Stimulated activated CD4-positive, alpha-beta T cell treated with anti-CD3 and anti-CD28 coated beads, TNF-alpha, amount 100 ng/mL, for 48 hours (primary cell): Measurements from ENCODE around the gene PDK2.

ENCODE experiments used
- DNase-seq, 3 donors: peaks; one replicate each; pipeline ENCODE4 v3.0.0-alpha.2; 2020; ENCODE audit warnings: low read depth in 3 of 3

PDK2 gene

GRCh38 chr17:50117202-50118051, 22.3 kb downstream of the PDK2 start:
- peak; percentile 29 to 52 (median 45) for DNase-seq

DNA sequence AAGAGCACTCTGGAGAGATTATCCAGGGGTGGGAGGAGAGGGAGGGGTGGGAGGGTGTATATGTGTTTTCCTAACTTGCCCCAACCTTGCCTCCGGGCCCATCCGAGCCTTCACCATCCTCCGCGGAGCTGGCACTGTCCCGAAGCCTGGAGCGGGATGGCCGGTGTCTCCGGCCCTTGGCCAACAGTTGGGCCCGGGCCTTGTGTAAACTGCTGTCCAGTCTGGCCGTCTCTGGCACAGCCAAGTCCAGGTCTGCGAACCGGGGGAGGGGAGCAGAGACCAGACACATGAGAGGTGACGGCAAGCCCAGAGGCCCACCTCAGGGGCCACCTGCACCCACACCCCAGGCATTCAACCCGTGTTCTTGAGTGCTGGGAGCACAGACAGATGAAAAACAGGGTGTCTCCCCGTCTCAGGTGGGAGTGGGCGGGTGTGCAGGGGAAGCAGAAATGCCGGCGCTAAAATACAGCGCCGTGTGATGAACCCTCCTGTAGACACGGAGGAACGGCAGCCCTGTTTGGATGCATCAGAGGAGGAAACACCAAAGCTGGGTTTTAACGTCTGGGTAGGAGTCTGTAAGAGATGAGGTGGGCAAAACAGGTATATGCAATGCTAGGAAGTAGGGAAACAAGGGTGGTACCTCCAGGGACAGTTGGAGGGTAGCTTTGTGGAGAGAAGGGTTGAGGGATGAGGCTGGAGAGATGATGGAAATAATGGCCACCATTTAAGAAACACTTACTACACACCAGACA, 23.1 kb downstream of the PDK2 start:
- no peak for DNase-seq

GRCh38 chr17:50118828-50119218, 23.7 kb downstream of the PDK2 start:
- DNase-seq = no peak

DNA sequence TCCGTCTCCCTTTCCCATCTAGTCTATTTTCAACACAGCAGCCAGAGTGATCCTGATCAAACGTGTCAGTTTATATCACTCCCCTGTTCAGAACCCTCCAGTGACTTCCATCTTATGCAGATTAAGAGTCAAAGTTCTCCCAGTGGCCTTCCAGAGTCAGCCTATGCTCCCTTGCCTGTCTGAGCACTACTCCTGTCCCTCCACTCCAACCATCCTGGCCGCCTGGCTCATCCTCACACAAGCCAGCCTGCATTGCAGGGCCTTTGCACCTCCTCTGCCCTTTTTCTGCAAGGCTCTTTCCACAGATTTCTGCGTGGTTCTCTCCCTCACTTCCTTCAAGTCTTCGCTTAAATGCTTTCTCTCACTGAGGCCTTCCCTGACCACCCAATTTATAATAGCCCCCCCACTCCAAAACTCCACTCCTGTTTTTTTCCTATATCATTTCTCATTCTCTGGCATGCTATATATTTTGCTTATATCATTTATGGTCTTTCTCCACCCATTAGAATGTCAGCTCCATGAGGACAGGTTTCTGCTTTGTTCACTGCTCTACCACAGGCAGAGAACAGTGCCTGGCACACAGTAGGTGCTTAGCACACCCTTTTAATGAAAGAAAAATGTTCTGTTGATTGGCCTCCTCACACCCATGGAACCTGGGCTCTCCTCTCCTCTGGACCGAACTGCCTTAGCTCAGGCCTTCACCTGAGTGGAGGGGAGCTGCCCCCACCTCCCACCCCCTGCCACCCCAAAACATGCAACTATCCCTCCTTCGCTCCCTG, 25.5 kb downstream of the PDK2 start:
- DNase-seq = no peak

DNA sequence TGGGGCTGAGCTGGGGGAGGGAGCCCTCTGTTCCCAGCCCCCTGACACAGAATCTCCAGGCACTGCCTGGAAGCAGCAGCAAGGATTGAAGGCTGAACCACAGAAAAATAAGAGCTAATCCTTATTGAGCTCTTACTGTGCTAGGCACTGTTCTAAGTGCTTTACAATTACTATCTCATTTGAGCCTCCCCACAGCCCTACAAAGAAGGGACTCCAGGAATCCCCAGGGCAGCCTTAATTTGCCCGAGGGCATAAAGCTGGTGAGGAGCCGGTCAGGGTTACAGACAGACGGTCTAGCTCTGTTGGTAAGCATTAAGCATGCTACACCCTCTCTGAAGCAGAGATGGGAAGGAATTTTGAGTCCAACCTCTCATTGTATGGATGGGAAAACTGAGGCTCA, 27.8 kb downstream of the PDK2 start:
- no peak for DNase-seq

DNA sequence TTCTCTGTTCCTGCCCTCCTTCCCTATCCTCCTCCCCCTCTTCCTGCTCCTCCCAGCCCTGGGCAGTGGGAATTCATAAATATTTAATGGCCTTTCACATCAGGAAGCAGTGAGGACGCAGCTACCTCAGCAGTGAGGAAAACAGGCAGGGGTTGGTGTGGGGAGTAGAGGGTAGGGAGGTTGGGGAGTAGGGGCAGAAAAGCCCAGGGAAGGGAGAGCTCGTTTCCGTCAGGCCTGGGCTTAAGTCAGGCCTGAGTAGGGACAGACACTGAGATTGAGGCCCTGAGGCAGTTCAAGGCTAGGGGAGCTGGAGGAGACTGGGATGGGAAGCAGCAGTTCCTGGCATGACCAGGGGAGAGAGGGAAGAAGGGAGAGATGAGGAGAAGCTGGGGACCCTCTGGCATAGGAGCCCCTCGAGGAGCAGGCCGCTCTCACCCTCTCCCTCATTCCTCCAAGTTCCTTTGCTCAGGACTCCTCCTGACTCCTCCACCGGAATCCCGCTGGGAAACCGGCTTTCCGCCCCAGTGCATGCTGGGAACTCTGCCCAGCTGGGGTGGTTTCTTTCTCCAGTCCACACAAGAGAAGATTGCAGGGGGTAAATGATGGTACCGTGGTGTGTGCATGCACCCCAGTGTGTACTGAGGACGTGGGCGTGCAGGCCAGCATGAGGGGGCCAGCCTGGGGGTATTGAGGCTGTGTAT, 28.6 kb downstream of the PDK2 start:
- DNase-seq = no peak

GRCh38 chr17:50125420-50125997, 30.4 kb downstream of the PDK2 start:
- no peak for DNase-seq

- DNase-seq = no peak
These were observed 32.7 kb downstream of the PDK2 start for GRCh38 chr17:50127697-50128361.

- no peak for DNase-seq
These were observed 33.5 kb downstream of the PDK2 start for GRCh38 chr17:50128441-50129352.

DNA sequence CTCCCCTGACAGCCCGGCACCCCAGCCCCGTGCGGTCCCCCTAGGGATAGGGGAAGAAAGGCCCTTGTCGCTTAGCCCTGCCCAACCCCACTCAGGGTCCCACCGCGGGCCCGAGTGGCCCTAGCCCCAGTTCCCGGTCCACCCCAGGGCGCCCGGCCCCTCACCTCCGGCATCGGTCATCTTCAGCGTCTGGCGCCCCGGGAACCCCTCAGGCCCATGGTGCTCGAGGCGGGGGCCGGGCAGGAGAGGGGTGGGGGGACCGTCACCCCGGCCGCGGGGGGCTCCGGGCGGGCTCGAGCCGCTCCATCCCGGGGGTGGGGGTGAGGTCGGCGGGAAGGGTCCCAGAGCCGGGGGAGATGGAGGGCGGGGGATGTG, 34.2 kb downstream of the PDK2 start:
- DNase-seq = no peak

GRCh38 chr17:50129728-50130558, 34.8 kb downstream of the PDK2 start, which contains the start of gene SAMD14:
Gene SAMD14, minus strand, starts transcription at chr17:50130160. Its CDS starts 5,201 bp downstream, at chr17:50124959.
- peak in 1 of 3 donors; percentile 22 for DNase-seq

DNA sequence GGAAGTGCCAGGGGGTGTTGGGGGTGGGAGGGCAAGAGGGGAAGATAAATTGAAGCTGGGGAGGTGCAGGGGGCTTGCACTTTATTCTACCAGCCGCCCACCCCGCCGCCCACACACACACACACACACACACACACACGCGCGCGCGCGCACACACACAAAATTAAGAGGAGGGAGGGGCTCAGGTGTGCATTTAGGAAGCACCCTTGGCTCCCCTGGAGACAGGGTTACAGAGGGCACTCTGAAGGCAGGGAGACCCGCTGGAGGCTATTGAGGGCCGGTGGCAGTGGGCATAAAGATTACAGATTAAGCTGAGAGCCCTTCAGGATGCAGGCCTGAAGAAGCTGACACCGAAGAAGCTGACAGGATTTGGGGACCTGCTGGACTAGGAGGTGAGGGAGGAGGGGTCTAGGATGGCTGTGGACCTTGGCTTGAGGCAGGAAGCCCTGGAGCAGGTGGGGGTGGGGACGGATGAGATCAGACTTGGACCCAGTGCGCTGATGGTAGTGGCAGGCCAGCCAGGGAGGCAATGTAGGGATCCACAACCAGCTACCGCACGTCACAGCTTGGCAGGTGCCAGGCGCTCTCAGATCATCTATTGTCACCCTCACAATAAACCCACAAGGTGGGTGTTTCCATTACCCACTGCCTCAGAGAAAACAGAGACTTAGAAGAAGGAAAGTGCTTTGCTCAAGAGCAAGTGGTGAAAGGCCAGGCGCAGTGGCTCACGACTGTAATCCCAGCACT, 35.6 kb downstream of the PDK2 start:
- no peak for DNase-seq

GRCh38 chr17:50132104-50132794, 37.1 kb downstream of the PDK2 start:
- no peak for DNase-seq

DNA sequence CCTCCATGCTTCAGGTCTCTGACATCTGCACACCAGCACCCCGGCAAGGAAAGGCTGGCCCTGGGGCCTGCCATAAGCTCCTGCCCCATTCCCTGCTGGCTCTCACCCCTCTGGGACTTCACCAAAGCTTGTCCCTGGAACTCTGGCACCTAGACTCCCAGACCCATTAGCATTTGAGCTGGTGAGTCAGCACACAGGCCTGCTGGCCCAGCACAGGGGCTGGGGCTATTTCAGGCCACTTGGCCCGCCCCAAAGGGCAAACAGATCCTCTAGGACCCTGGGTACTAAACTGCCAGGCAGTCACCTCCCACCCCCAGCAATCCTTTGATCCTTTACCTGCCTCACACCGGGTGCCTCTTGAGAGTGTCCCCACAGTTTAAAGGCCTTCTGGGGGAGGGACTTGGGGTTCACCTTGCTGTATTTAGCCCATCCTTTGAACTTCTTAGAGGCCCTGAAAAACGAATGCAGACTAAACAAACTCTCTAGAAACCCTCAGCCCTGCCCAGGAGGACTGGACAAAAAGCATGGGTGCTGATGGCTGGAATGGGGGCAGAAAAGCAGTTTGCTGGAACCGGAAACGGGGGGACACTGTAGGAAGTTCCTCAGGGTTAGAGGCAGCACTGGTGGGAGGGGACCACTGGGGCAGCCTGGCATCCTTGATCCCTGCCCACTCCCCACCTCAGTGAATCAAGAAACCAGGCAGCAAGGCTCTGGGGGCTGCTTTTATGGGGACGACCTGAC, 38.0 kb downstream of the PDK2 start:
- no peak for DNase-seq

GRCh38 chr17:50133769-50134099, 38.6 kb downstream of the PDK2 start:
- no peak for DNase-seq

GRCh38 chr17:50134206-50135110, 39.3 kb downstream of the PDK2 start:
- DNase-seq = no peak
